ENCODE data around the gene SAP25. TPM values are rescaled to one million over a fixed set of nuclear protein-coding genes. Genes with fewer than 3 reads are reported as not detected.

Gene SAP25
- total RNA-seq, 1 donor from 2014 or later, result not detected

GRCh38 chr7:100584683-100585510 is 11.2 kb upstream of the SAP25 start:
- H3K4me3 ChIP-seq (ENCODE audit: low read depth, low read length), result peak overlapping the region; percentile 95
- DNase-seq (ENCODE audit: low read depth) (peak; percentile 61), FAIRE-seq (no peak)
- peaks cover 16% of the 10 kb centered on the region for H3K36me3 ChIP-seq (ENCODE audit: control insufficient read depth, insufficient read depth, low read length)
- H3K27me3 ChIP-seq (ENCODE audit: control insufficient read depth, insufficient read depth, low read length), result no peaks in the 10 kb centered on the region
- TF ChIP-seq CTCF (IDR thresholded peaks at IDR 0.05; ENCODE audit: insufficient read depth, low read length, severe bottlenecking), result no peak

GRCh38 chr7:100584054-100584682 is 10.5 kb upstream of the SAP25 start:
- TF ChIP-seq CTCF (IDR thresholded peaks at IDR 0.05; ENCODE audit: insufficient read depth, low read length, severe bottlenecking), result no peak
- no peak for FAIRE-seq
- no peak for DNase-seq (ENCODE audit: low read depth)
- H3K27me3 ChIP-seq (ENCODE audit: control insufficient read depth, insufficient read depth, low read length), result no peaks in the 10 kb centered on the region
- H3K4me3 ChIP-seq (ENCODE audit: low read depth, low read length), result peak overlapping the region; percentile 95
- peaks cover 21% of the 10 kb centered on the region for H3K36me3 ChIP-seq (ENCODE audit: control insufficient read depth, insufficient read depth, low read length)

GRCh38 chr7:100583132-100584053 is 9.7 kb upstream of the SAP25 start:
- FAIRE-seq (no peak), DNase-seq (ENCODE audit: low read depth) (peak; percentile 51)
- no peak for TF ChIP-seq CTCF (IDR thresholded peaks at IDR 0.05; ENCODE audit: insufficient read depth, low read length, severe bottlenecking)
- no peak overlapping the region for H3K4me3 ChIP-seq (ENCODE audit: low read depth, low read length)
- H3K27me3 ChIP-seq (ENCODE audit: control insufficient read depth, insufficient read depth, low read length), result no peaks in the 10 kb centered on the region
- H3K36me3 ChIP-seq (ENCODE audit: control insufficient read depth, insufficient read depth, low read length), result peaks cover 27% of the 10 kb centered on the region

GRCh38 chr7:100582650-100583049 is 8.9 kb upstream of the SAP25 start:
- Histone ChIP-seq H3K36me3 (ENCODE audit: control insufficient read depth, insufficient read depth, low read length) (peaks cover 33% of the 10 kb centered on the region), H3K4me3 (ENCODE audit: low read depth, low read length) (no peak overlapping the region), H3K27me3 (ENCODE audit: control insufficient read depth, insufficient read depth, low read length) (no peaks in the 10 kb centered on the region)
- no peak for FAIRE-seq
- no peak for TF ChIP-seq CTCF (IDR thresholded peaks at IDR 0.05; ENCODE audit: insufficient read depth, low read length, severe bottlenecking)
- DNase-seq (ENCODE audit: low read depth), result no peak

- DNase-seq (ENCODE audit: low read depth), result no peak
- H3K27me3 ChIP-seq (ENCODE audit: control insufficient read depth, insufficient read depth, low read length), result no peaks in the 10 kb centered on the region
- H3K4me3 ChIP-seq (ENCODE audit: low read depth, low read length), result no peak overlapping the region
- H3K36me3 ChIP-seq (ENCODE audit: control insufficient read depth, insufficient read depth, low read length), result peaks cover 37% of the 10 kb centered on the region
- TF ChIP-seq CTCF (IDR thresholded peaks at IDR 0.05; ENCODE audit: insufficient read depth, low read length, severe bottlenecking), result no peak
- no peak for FAIRE-seq
Measured at GRCh38 chr7:100582041-100582579, 8.4 kb upstream of the SAP25 start.
